Upper lobe of right lung (tissue), 1 donor: Measurements from ENCODE around the gene UBE2I. TPM values are rescaled to one million over a fixed set of nuclear protein-coding genes. Genes with fewer than 3 reads are reported as not detected.
"Not testable (repeated sequence)": the region's sequence is repeated elsewhere in the genome, so short reads cannot be mapped to it uniquely, and the experiment has no call there.

Experiments used
- ATAC-seq: fragments of 200-7000 bp; cut with Tn5 transposase; one replicate; pipeline ENCODE4 v1.9.1; 2020; ENCODE audit warnings: mild to moderate bottlenecking, moderate library complexity
- DNase-seq: peaks from one replicate; pipeline ENCODE4 v3.0.0-alpha.2; 2020
- H3K27ac ChIP-seq: fragments of 200-600 bp; one replicate; pipeline ENCODE4 v1.8.0; 2022
- H3K27me3 ChIP-seq: fragments of 200-600 bp; one replicate; pipeline ENCODE4 v1.8.0; 2022; ENCODE audit warnings: mild to moderate bottlenecking
- H3K36me3 ChIP-seq: fragments of 200-600 bp; one replicate; pipeline ENCODE4 v1.8.0; 2022
- H3K4me1 ChIP-seq: fragments of 200-600 bp; one replicate; pipeline ENCODE4 v1.8.0; 2022
- H3K4me3 ChIP-seq: fragments of 200-600 bp; one replicate; pipeline ENCODE4 v1.8.0; 2022; ENCODE audit warnings: mild to moderate bottlenecking
- H3K9me3 ChIP-seq: fragments of 200-600 bp; one replicate; pipeline ENCODE4 v1.8.0; 2022
- intact Hi-C: fragments of 100-400 bp; cut with DNase I; formaldehyde crosslinking; loops from one replicate; pipeline ENCODE4 v1.11.0; 2022
- total RNA-seq: library from RNA; stranded (reverse); fragmentation: NEBNext Ultra II Directional; extraction: Animal tissue kit (Norgen Biotek cat#: 25700); gene quantifications from one replicate; pipeline ENCODE4 v1.2.1, GENCODE V29; 2021
- TF ChIP-seq, protein P1 (sequence below): fragments of 200-600 bp; IDR thresholded peaks from one replicate; pipeline ENCODE4 v1.8.0; 2022; ENCODE audit warnings: antibody characterized with exemption
- donor health status: DM: no; HTN: yes; CAD: no; lungs with severe emphysema.

Gene UBE2I
- total RNA-seq, 1 donor from 2014 or later = 95.6 TPM

DNA sequence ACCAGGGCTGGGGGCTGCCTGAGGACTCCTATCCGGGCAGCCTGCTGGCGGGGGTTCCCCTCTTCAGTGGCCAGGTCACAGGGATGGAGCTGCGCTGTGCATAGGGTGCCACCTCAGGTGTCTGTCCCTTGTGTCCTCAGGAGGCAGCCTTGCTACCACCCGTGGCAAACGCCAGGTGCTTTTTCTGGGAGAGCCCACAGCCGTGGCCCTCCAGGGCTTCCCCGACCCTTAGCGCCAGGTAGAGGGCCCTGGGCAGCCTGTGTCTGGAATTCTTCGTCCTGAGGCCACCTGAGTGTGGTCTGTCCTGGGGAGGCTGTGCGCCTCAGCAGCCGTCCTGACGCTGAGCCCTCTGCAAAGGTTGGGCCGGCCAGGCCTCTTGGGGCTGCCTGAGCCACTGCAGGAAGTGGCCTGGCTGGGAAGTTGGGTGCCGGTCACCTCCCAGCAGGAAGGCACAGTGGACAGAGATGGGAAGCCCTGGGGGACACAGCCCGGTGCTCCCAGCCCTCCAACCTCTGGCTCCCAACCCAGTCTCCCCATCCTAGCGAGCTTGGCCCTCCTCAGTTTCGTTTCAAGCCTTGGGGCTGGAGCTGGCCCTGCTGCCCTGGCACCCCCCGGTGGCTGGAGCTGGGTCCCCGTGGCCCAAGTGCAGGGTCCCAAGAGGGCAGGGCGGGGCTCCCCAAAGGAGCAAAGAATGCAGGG is 16.4 kb downstream of the UBE2I start:
- peaks cover 38% of the 10 kb centered on the region for H3K36me3 ChIP-seq
- H3K4me3 ChIP-seq = no peak overlapping the region
- intact Hi-C loops = no loop called here
- TF ChIP-seq, protein P1, sequence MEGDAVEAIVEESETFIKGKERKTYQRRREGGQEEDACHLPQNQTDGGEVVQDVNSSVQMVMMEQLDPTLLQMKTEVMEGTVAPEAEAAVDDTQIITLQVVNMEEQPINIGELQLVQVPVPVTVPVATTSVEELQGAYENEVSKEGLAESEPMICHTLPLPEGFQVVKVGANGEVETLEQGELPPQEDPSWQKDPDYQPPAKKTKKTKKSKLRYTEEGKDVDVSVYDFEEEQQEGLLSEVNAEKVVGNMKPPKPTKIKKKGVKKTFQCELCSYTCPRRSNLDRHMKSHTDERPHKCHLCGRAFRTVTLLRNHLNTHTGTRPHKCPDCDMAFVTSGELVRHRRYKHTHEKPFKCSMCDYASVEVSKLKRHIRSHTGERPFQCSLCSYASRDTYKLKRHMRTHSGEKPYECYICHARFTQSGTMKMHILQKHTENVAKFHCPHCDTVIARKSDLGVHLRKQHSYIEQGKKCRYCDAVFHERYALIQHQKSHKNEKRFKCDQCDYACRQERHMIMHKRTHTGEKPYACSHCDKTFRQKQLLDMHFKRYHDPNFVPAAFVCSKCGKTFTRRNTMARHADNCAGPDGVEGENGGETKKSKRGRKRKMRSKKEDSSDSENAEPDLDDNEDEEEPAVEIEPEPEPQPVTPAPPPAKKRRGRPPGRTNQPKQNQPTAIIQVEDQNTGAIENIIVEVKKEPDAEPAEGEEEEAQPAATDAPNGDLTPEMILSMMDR = no peak
- DNase-seq (no peak), ATAC-seq (peak; percentile 7)
- no peak overlapping the region for H3K27ac ChIP-seq
- H3K9me3 ChIP-seq = no peaks in the 10 kb centered on the region
- H3K4me1 ChIP-seq = no peaks in the 10 kb centered on the region
- H3K27me3 ChIP-seq = no peaks in the 10 kb centered on the region

- H3K36me3 ChIP-seq = peaks cover 33% of the 10 kb centered on the region
- no peak overlapping the region for H3K4me3 ChIP-seq
- no peak overlapping the region for H3K27ac ChIP-seq
- ATAC-seq (no peak), DNase-seq (no peak)
- H3K9me3 ChIP-seq = no peaks in the 10 kb centered on the region
- intact Hi-C loops = no loop called here
- peaks cover 3% of the 10 kb centered on the region for H3K4me1 ChIP-seq
- peaks cover 3% of the 10 kb centered on the region for H3K27me3 ChIP-seq
- TF ChIP-seq, protein P1 = no peak
Observed at GRCh38 chr16:1326391-1326790, 17.0 kb downstream of the UBE2I start.

GRCh38 chr16:1326946-1327618 is 17.6 kb downstream of the UBE2I start:
- peaks cover 28% of the 10 kb centered on the region for H3K36me3 ChIP-seq

DNA sequence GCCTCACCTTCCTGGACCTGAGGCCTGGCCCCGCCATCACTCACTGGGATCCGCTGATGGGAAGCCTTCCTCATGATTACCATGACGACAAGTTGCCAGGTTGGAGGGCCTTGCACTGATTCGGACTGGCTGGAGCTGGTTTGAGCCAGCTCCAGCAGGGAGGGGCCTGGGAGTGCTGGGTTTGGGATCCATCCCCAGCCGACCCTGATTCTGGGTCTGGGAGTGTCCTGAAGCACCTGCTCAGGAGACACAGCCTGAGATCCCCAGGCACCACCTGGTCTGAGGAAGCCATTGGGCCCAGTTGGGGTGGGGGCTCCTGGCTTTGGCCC is 18.1 kb downstream of the UBE2I start:
- Histone ChIP-seq H3K27me3 (peaks cover 15% of the 10 kb centered on the region), H3K27ac (no peak overlapping the region), H3K4me3 (no peak overlapping the region), H3K9me3 (no peaks in the 10 kb centered on the region), H3K36me3 (peaks cover 28% of the 10 kb centered on the region), H3K4me1 (peaks cover 15% of the 10 kb centered on the region)
- intact Hi-C loops = no loop called here
- TF ChIP-seq, protein P1 = no peak
- ATAC-seq = no peak
- no peak for DNase-seq

More at GRCh38 chr16:1326946-1327618, 17.6 kb downstream of the UBE2I start:
- Histone ChIP-seq H3K9me3 (no peaks in the 10 kb centered on the region), H3K27me3 (peaks cover 10% of the 10 kb centered on the region), H3K4me3 (no peak overlapping the region), H3K4me1 (peaks cover 10% of the 10 kb centered on the region), H3K27ac (no peak overlapping the region)
- TF ChIP-seq, protein P1 = no peak
- intact Hi-C loops = no loop called here
- DNase-seq (no peak), ATAC-seq (no peak)

DNA sequence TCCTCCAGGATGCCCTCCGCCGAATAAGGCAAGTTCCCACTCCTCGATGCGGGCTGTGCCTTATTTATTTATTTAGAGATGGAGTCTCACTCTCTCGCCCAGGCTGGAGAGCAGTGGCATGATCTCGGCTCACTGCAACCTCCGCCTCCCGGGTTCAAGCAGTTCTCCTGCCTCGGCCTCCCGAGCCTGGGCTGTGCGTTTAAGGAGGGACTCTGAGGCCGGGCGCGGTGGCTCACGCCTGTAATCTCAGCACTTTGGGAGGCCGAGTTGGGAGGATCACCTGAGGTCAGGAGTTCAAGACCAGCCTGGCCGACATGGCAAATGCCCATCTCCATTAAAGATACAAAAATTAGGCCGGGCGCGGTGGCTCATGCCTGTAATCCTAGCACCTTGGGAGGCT is 18.7 kb downstream of the UBE2I start:
- H3K9me3 ChIP-seq, H3K4me3 ChIP-seq, H3K27ac ChIP-seq, DNase-seq, intact Hi-C loops, ATAC-seq: not testable (repeated sequence)
- Histone ChIP-seq H3K4me1 (peaks cover 21% of the 10 kb centered on the region), H3K36me3 (peaks cover 26% of the 10 kb centered on the region), H3K27me3 (peaks cover 21% of the 10 kb centered on the region)

- ATAC-seq, H3K4me3 ChIP-seq, DNase-seq, intact Hi-C loops, H3K9me3 ChIP-seq, H3K27ac ChIP-seq: not testable (repeated sequence)
- H3K27me3 ChIP-seq = peaks cover 27% of the 10 kb centered on the region
- H3K4me1 ChIP-seq = peaks cover 26% of the 10 kb centered on the region
- peaks cover 18% of the 10 kb centered on the region for H3K36me3 ChIP-seq
Observed at GRCh38 chr16:1328961-1329360, 19.5 kb downstream of the UBE2I start.
